HG03060 (cell line): Measurements from ENCODE around the gene DET1.
"Not testable (repeated sequence)": the region's sequence is repeated elsewhere in the genome, so short reads cannot be mapped to it uniquely, and the experiment has no call there.

Source experiments
- ATAC-seq: cut with Tn5 transposase; IDR thresholded peaks from one replicate; pipeline ENCODE4 v1.9.1; 2021; ENCODE audit warnings: low read depth, moderate number of reproducible peaks; ENCODE audit not compliant: unreplicated experiment

Gene DET1

GRCh38 chr15:88546248-88547129 is at the start of gene DET1:
Gene DET1, minus strand, starts transcription at chr15:88546681. Its CDS starts 14,976 bp downstream, at chr15:88531705.
- peak; percentile 98 for ATAC-seq

GRCh38 chr15:88591384-88591783 is 44.9 kb upstream of the DET1 start:
- no peak for ATAC-seq

DNA sequence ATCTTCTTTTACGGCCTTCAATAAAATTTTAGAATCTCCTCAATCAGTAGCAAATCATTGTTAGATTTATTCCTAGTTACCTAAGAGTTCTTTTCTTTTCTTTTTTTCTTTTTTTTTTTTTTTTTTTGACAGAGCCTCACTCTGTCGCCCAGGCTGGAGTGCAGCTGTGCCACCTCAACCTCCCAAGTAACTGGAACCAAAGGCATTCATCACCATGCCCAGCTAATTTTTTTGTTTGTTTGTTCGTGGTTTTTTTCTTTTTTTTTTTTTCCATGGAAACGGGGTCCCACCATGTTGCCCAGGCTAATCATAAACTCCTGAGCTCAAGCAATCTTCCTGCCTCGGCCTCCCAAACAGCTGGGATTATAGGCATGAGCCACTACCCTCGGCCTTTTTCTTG is 44.3 kb upstream of the DET1 start:
- ATAC-seq, result no peak

GRCh38 chr15:88586401-88587162 is 40.1 kb upstream of the DET1 start:
- no peak for ATAC-seq

- ATAC-seq, result no peak
These were observed 34.1 kb upstream of the DET1 start for GRCh38 chr15:88580532-88580931.

DNA sequence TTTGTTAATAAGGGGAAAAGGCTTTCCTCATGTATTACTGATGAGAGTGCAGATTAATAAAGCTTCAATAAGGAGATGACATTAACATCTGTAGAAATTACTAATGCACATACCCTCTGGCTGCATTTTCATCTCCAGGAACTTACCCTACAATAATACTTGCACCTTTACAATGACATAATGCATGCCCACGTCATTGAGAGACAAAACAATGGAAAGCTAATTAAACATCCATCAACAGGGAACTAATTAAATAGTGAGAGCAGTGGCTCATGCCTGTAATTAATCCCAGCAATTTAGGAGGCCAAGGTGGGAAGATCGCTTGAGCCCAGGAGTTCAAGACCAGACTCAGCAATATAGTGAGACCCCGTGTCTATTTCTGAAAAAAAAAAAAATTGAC is 32.8 kb upstream of the DET1 start:
- ATAC-seq, result no peak

GRCh38 chr15:88574655-88575054 is 28.2 kb upstream of the DET1 start:
- no peak for ATAC-seq

DNA sequence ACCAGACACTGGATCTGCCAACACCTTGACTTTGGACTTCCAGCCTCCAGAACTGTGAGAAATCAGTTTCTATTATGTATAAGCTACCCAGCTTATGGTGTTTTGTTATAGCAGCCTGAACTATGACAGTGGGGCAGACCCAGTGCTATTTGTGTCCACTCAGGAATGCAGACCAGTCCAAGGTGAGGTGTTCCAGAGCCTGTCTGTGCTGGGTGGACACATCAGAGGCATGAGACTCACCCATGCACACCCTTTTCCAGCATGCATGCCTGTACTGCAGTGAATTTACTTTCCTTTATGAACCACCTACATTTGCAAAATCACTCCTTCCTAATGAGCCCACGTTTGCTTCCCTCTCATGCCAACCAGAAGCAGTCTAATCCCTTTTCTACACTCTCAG is 27.6 kb upstream of the DET1 start:
- no peak for ATAC-seq

- no peak for ATAC-seq
These were observed 25.4 kb upstream of the DET1 start for GRCh38 chr15:88571852-88572259.

- no peak for ATAC-seq
These were observed 24.8 kb upstream of the DET1 start for GRCh38 chr15:88571153-88571851.

DNA sequence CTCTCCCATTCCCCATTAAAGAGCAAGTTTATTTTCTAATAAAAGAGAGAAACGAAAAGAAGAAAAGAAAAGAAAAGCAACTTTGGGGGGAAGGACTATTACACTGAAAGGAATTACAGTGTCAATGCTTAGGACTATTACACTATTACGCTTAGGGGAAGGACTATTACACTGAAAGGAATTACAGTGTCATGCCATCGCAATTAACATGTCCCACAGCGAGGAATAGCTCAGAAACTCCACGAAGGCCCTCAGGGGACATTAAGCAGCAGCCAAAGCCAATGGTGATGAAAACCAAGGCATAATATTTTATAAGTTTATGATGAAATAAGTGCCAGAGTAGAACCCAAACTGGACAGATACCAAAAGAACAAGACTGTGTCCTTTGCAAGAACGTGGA is 22.1 kb upstream of the DET1 start:
- ATAC-seq, result no peak

DNA sequence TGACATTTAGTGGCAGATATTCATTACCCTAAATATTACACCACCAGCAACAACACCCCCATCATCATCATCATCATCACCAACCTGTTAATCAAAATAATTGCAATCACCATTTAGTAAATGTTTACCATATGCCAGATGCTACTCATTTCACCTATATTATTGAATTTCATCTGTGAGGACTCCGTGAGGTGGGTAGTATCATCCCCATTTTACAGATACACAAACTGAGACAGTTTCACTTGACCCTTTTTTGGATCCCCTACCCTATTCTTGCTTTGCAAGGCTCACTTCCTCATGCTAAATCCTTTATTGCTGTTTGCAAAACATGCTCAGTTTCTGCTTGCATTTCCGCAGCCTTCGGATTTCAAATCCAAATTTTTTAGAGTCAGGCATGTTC is 18.3 kb upstream of the DET1 start:
- no peak for ATAC-seq

DNA sequence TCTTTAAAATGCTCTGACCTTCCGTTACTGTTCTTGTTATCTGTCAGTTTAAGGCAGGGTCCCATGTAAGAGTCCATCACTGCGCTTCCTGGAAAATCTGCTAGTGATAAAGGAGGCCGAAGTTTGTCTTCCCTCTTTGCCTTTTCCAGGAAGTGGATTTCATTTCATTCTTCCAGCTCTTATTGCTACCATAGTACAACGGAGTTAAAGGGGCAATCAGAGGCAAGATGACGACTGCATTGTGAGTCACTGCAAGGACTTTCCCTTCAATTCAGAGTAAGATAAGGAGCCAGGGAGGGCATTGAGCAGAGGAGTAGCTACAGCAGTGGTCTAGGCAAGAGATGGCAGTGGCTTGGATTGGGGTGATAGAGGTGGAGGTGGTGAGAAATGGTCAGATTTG is 17.2 kb upstream of the DET1 start:
- ATAC-seq, result no peak

GRCh38 chr15:88559565-88559964 is 13.1 kb upstream of the DET1 start:
- ATAC-seq, result not testable (repeated sequence)

GRCh38 chr15:88558026-88558425 is 11.5 kb upstream of the DET1 start:
- not testable (repeated sequence) for ATAC-seq

DNA sequence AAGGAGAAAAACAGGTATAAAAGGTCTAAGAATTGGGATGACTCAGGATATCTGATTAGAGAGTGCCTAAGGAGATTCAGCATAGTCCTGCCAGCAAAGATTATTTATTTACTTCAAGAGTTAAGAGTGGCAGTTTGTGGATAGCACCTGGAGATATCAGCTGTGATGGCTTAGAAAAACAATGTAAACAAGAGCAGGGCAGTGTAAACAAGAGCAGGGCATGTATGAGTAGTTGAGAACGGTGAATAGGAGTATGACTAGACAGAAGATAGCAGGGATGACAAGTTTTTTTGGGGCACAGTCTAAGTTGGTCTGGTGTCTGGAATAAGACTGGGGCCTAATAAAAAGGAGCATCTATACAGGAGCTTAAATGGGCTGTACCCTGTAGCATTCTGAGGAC is 1.5 kb upstream of the DET1 start:
- ATAC-seq, result not testable (repeated sequence)

- not testable (repeated sequence) for ATAC-seq
These were observed 768 bp downstream of the DET1 start for GRCh38 chr15:88545578-88546247.

DNA sequence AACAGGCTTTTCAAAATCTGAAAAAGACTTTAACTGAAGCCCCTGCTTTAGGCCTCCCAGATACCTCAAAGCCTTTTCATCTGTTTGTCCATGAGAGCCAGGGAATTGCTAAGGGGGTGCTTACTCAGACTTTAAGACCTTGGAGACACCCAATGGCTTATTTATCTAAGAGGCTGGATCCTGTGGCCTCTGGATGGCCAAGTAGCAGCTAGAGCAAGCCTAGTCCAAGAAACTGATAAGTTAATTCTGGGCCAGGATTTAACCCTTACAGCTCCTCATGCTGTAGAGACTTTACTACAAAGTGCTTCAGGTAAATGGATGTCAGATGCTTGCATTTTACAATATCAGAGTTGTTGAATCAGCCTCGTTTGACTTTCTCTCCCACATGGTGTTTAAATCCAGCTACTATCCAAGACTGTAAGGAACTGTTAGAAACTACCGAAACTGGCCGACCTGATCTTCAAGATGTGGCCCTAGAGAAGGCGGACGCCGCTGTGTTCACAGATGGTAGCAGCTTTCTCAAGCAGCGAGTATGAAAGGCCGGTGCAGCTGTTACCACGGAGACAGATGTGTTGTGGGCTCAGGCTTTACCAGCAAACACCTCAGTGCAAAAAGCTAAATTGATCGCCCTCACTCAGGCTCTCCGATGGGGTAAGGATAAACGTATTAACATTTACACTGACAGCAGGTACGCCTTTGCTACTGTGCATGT is 3.3 kb downstream of the DET1 start:
- no peak for ATAC-seq

DNA sequence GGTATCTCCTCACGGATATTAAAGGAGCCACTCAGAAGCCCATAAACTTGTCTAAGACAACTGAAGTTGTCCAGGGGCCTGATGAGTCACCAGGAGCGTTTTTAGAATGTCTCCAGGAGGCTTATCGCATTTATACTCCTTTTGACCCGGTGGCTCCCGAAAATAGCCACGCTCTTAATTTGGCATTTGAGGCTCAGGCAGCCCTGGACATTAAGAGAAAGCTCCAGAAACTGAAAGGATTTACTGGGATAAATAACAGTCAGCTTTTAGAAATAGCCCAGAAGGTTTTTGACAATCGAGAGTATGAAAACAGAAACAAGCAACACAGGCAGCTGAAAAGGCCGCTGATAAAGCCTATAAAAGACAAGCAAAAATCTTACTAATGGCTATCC is 4.1 kb downstream of the DET1 start:
- no peak for ATAC-seq
